Endometrial microvascular endothelial cells (primary cell): Measurements from ENCODE around the gene RBFA. TPM values are rescaled to one million over a fixed set of nuclear protein-coding genes. Genes with fewer than 3 reads are reported as not detected.
"Not testable (repeated sequence)": the region's sequence is repeated elsewhere in the genome, so short reads cannot be mapped to it uniquely, and the experiment has no call there.

Experiments
- in situ Hi-C: cut with HindIII; loops from 2 replicates; pipeline ENCODE4 v1.10.0; 2017; ENCODE audit warnings: low sequenced_read_pairs, low pct_unique_long_range_greater_than_20kb; ENCODE audit errors: inconsistent ontology term
- total RNA-seq: library from RNA; depleted of rRNA; stranded (reverse); fragments of >200 nt; gene quantifications from one replicate; pipeline ENCODE4 v1.2.3, GENCODE V29; 2015; ENCODE audit errors: inconsistent ontology term

The RBFA gene
- total RNA-seq, 1 donor from 2014 or later = 29.5 TPM

GRCh38 chr18:80023173-80023572 lies 11.1 kb upstream of the RBFA start:
- in situ Hi-C loops = no loop called here

- in situ Hi-C loops = no loop called here
Measured at GRCh38 chr18:80026363-80026762, 7.9 kb upstream of the RBFA start.

- in situ Hi-C loops = not testable (repeated sequence)
Measured at GRCh38 chr18:80027719-80028118, 6.5 kb upstream of the RBFA start.

GRCh38 chr18:80029690-80030089 lies 4.5 kb upstream of the RBFA start:
- in situ Hi-C loops = no loop called here

- in situ Hi-C loops = no loop called here
Measured at GRCh38 chr18:80033181-80034067, 810 bp upstream of the RBFA start.

GRCh38 chr18:80034852-80035406 lies 695 bp downstream of the RBFA start:
- in situ Hi-C loops = no loop called here

GRCh38 chr18:80035997-80036396 lies 1.8 kb downstream of the RBFA start:
- in situ Hi-C loops = no loop called here

- in situ Hi-C loops = no loop called here
Measured at GRCh38 chr18:80037300-80037699, 3.1 kb downstream of the RBFA start.

GRCh38 chr18:80037869-80038630 lies 3.8 kb downstream of the RBFA start:
- in situ Hi-C loops = no loop called here

GRCh38 chr18:80040515-80040914 lies 6.3 kb downstream of the RBFA start:
- in situ Hi-C loops = no loop called here

GRCh38 chr18:80041424-80041823 lies 7.2 kb downstream of the RBFA start:
- in situ Hi-C loops = no loop called here

GRCh38 chr18:80042785-80043184 lies 8.6 kb downstream of the RBFA start:
- in situ Hi-C loops = no loop called here

GRCh38 chr18:80044072-80044471 lies 9.8 kb downstream of the RBFA start:
- in situ Hi-C loops = no loop called here

- in situ Hi-C loops = no loop called here
Measured at GRCh38 chr18:80046011-80046410, 11.8 kb downstream of the RBFA start.

- in situ Hi-C loops = no loop called here
Measured at GRCh38 chr18:80046431-80046830, 12.2 kb downstream of the RBFA start.

GRCh38 chr18:80046961-80047541 lies 12.8 kb downstream of the RBFA start:
- in situ Hi-C loops = no loop called here

- in situ Hi-C loops = no loop called here
Measured at GRCh38 chr18:80050797-80051196, 16.6 kb downstream of the RBFA start.

GRCh38 chr18:80056095-80056494 lies 21.9 kb downstream of the RBFA start:
- in situ Hi-C loops = no loop called here

- in situ Hi-C loops = no loop called here
Measured at GRCh38 chr18:80059945-80060344, 25.7 kb downstream of the RBFA start.
